Osteoblast (primary cell): Measurements from ENCODE around the gene RBM44. TPM values are rescaled to one million over a fixed set of nuclear protein-coding genes. Genes with fewer than 3 reads are reported as not detected.
"Not testable (repeated sequence)": the region's sequence is repeated elsewhere in the genome, so short reads cannot be mapped to it uniquely, and the experiment has no call there.

Experiments used
- DNase-seq: peaks from one replicate; pipeline ENCODE4 v3.0.0; 2011; ENCODE audit warnings: low spot score, mixed read lengths; ENCODE audit not compliant: insufficient read length; ENCODE audit errors: missing footprints
- H2AFZ ChIP-seq: 2 replicates; pipeline ENCODE4 v1.6.0; 2011; ENCODE audit warnings: mild to moderate bottlenecking, low read length
- H3K27ac ChIP-seq: 2 replicates; pipeline ENCODE4 v1.5.1; 2011; ENCODE audit warnings: mild to moderate bottlenecking, low read depth, low read length, moderate library complexity
- H3K27me3 ChIP-seq: 2 replicates; pipeline ENCODE4 v1.6.0; 2012; ENCODE audit warnings: mild to moderate bottlenecking, control low read depth, inconsistent platforms, low read length, moderate library complexity; ENCODE audit not compliant: insufficient read depth
- H3K36me3 ChIP-seq: 2 replicates; pipeline ENCODE4 v1.5.1; 2011; ENCODE audit warnings: mild to moderate bottlenecking, low read length, control low read depth, moderate library complexity; ENCODE audit not compliant: insufficient read depth
- H3K4me1 ChIP-seq: 2 replicates; pipeline ENCODE4 v1.5.1; 2011; ENCODE audit warnings: mild to moderate bottlenecking, low read length, control low read depth, moderate library complexity; ENCODE audit not compliant: insufficient read depth
- H3K4me2 ChIP-seq: 2 replicates; pipeline ENCODE4 v1.6.0; 2011; ENCODE audit warnings: mild to moderate bottlenecking, low read length; ENCODE audit not compliant: insufficient read depth
- H3K4me3 ChIP-seq: fragments of 200-600 bp; sonication (generic); 3 replicates; pipeline ENCODE4 v1.5.1; 2012; ENCODE audit warnings: mild to moderate bottlenecking, low read length, inconsistent platforms; ENCODE audit not compliant: insufficient read depth
- H3K79me2 ChIP-seq: 2 replicates; pipeline ENCODE4 v1.6.0; 2012; ENCODE audit warnings: mild to moderate bottlenecking, low read length, control low read depth, inconsistent platforms; ENCODE audit not compliant: insufficient read depth
- H3K9me3 ChIP-seq: 2 replicates; pipeline ENCODE4 v1.5.1; 2011; ENCODE audit warnings: low read depth, low read length, control low read depth
- H4K20me1 ChIP-seq: 2 replicates; pipeline ENCODE4 v1.6.0; 2012; ENCODE audit warnings: mild to moderate bottlenecking, low read length, control low read depth; ENCODE audit not compliant: insufficient read depth
- CTCF ChIP-seq: IDR thresholded peaks from 2 replicates; pipeline ENCODE4 v1.5.1; 2011; ENCODE audit warnings: mild to moderate bottlenecking, low read depth, low read length, moderate library complexity; ENCODE audit errors: extremely low read depth
- total RNA-seq: library from RNA; depleted of rRNA; stranded (reverse); fragments of >200 nt; gene quantifications from 2 replicates; pipeline ENCODE4 v1.2.3, GENCODE V29; 2012

Gene RBM44
- total RNA-seq, 1 donor, result 0.72 TPM

- H3K27me3 ChIP-seq, result no peaks in the 10 kb centered on the region
- no peak overlapping the region for H2AFZ ChIP-seq
- H3K79me2 ChIP-seq, result no peaks in the 10 kb centered on the region
- DNase-seq, result no peak
- H3K9me3 ChIP-seq, result no peaks in the 10 kb centered on the region
- peaks cover 24% of the 10 kb centered on the region for H3K4me1 ChIP-seq
- no peak overlapping the region for H3K4me2 ChIP-seq
- no peak overlapping the region for H3K4me3 ChIP-seq
- H3K36me3 ChIP-seq, result peaks cover 14% of the 10 kb centered on the region
- TF ChIP-seq CTCF, result no peak
- H3K27ac ChIP-seq, result no peak overlapping the region
- H4K20me1 ChIP-seq, result no peaks in the 10 kb centered on the region
Measured at GRCh38 chr2:237763812-237764211, 34.8 kb upstream of the RBM44 start.

GRCh38 chr2:237765122-237765521 is 33.5 kb upstream of the RBM44 start:
- not testable (repeated sequence) for DNase-seq, H3K4me3 ChIP-seq, H3K4me2 ChIP-seq, H3K27ac ChIP-seq, H2AFZ ChIP-seq, H3K79me2 ChIP-seq, H4K20me1 ChIP-seq, H3K27me3 ChIP-seq, H3K9me3 ChIP-seq
- Histone ChIP-seq H3K4me1 (peaks cover 24% of the 10 kb centered on the region), H3K36me3 (peaks cover 11% of the 10 kb centered on the region)

- no peak for DNase-seq
- no peak for TF ChIP-seq CTCF
Measured at GRCh38 chr2:237765875-237766274, 32.7 kb upstream of the RBM44 start.

GRCh38 chr2:237766340-237766739 is 32.2 kb upstream of the RBM44 start:
- no peak for TF ChIP-seq CTCF
- Histone ChIP-seq H3K36me3 (peaks cover 7% of the 10 kb centered on the region), H3K79me2 (no peaks in the 10 kb centered on the region), H3K4me3 (no peak overlapping the region), H3K4me2 (peak overlapping the region; percentile 53), H4K20me1 (no peaks in the 10 kb centered on the region), H2AFZ (no peak overlapping the region), H3K4me1 (peaks cover 24% of the 10 kb centered on the region), H3K27me3 (no peaks in the 10 kb centered on the region), H3K27ac (peak overlapping the region; percentile 70), H3K9me3 (no peaks in the 10 kb centered on the region)
- no peak for DNase-seq

More at GRCh38 chr2:237765875-237766274, 32.7 kb upstream of the RBM44 start:
- no peaks in the 10 kb centered on the region for H3K27me3 ChIP-seq
- H3K36me3 ChIP-seq, result peaks cover 7% of the 10 kb centered on the region
- no peaks in the 10 kb centered on the region for H3K9me3 ChIP-seq
- H4K20me1 ChIP-seq, result no peaks in the 10 kb centered on the region
- H3K4me3 ChIP-seq, result no peak overlapping the region
- H3K79me2 ChIP-seq, result no peaks in the 10 kb centered on the region
- peaks cover 24% of the 10 kb centered on the region for H3K4me1 ChIP-seq
- H2AFZ ChIP-seq, result no peak overlapping the region
- peak overlapping the region; percentile 70 for H3K27ac ChIP-seq
- peak overlapping the region; percentile 53 for H3K4me2 ChIP-seq
